HG03558 (cell line): ENCODE data around the gene SLC2A13.

Source experiments
- ATAC-seq: cut with Tn5 transposase; IDR thresholded peaks from one replicate; pipeline ENCODE4 v1.9.1; 2021; ENCODE audit warnings: moderate number of reproducible peaks; ENCODE audit not compliant: unreplicated experiment; ENCODE audit errors: extremely low read depth

The SLC2A13 gene

DNA sequence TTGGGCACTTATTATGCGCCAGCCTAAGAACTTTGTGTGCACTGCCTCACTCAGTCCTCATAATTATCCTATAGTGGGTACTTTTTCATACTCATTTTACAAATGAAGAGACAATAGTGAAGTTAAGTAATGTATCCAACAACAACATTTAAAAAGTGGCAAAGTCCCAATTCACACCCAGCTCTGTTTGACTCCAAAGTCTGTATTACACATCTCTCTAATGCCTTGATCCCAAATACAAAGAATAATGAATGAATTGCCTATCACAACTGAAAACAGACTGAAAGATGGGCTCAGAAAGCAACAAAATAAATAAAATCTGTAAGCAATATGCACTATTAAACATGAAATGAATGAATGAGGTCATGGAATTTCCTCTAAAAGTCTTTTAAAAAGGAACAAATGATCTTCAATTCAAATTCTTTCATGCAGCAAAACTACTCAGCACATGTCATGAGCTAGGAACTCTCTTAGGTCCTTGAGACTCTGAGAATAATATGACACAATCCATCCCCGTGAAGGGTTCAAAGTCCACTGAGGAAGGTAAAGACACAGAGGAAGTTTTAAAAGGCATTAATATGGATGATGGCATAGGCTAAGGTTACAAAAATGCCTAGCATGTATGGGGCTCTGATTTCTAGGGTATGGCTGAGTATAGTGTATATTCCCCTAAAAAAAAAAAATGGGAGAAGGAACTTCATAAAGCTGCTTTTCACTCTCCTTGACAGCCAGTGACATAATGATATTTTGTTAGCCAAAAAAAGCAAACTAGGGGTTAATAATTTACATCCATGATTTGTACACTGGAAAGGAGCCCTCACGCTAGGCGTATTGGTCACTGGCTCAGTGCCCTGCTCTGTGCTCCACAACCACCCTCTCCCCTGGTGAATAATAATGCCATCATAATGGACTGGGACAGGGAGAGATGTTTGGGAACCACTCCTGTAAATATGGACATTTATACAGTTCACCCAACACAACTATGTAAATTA, 103.4 kb downstream of the SLC2A13 start:
- no peak for ATAC-seq

DNA sequence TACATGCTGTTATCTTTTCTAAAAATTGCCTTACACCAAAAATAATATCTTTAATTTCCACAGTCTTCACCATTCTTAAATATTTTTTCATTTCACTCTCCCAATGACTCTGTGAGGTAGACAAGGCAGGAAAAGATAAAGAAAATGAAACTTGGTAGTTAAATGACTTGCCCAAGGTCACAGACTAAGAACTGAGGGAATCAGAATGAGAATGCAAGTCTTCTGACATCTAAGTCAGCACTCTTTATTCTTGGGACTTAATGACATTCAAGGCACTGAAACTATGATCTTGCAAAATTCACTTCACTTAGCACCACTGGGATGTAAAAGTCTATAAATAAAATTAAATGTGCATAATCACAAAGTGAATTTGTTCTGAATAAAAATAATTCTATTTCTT, 104.5 kb downstream of the SLC2A13 start:
- ATAC-seq: no peak

- ATAC-seq: no peak
These were observed 105.0 kb downstream of the SLC2A13 start for GRCh38 chr12:40000884-40001283.

GRCh38 chr12:39993268-39993667, 112.6 kb downstream of the SLC2A13 start:
- no peak for ATAC-seq

DNA sequence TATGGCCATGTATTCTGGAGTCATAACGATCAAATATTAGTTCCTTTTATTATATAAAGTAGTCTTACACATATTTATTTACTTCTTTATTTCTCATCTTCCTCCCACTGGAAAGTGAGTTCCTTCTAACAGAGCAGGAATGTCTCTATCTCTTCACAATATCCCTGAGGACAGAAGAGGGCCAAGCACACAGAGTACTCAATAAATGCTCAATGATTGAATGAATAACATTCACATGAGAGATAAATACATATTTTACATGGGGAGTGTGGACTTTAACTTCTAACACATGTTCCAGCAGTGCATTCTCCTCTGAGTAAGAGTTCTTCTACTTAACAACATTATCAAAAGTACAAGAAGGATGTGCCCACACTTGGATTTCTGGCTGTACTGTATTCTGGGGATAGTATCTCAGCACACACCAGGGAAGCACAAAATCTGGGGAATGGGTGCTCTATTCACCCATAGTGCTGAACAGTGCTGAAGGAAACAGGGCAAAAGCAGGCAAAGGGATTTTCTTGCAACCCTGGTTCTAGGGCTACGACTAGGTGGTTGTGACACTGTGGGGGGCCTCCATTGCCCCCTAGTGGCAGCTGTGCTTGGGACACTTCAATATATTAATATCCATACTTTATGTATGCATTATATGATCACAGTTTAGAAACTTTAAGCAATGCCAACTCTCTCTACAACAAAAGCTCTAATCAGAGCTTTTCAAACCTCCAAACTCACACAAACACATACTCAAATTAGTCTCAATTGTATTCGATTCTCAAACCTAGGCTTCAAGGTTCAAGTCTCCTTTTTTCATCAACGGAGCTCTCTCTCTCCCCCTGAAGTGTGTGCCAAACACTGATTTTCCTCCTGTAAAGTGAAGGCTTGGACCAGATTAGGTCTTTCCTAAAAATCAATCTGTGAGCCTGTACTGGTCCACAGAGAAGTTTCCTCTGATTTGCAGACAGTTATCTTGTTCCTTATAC, 115.5 kb downstream of the SLC2A13 start:
- peak; percentile 94 for ATAC-seq

GRCh38 chr12:39989501-39989900, 116.4 kb downstream of the SLC2A13 start:
- ATAC-seq: no peak

DNA sequence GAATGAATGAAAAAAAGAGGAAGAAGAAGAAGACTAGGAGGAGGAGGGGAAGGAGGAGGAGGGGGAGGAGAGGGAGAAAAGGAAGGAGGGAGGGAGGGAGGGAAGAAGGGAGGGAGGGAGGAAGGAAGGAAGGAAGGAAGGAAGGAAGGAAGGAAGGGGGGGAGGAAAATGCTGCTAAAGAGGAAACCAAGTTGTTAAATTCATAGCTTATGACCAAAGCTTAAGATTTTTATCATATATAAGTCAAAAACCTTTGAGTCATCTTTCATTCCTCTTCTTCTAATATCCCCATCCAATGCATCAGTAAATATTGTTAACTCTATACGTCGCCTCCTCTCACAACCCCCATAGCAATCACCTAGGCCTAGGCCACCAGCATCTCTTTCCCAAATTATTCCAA, 117.3 kb downstream of the SLC2A13 start:
- ATAC-seq: no peak

- ATAC-seq: no peak
These were observed 119.2 kb downstream of the SLC2A13 start for GRCh38 chr12:39986674-39987073.

GRCh38 chr12:39984670-39985069, 121.2 kb downstream of the SLC2A13 start:
- no peak for ATAC-seq

- ATAC-seq: no peak
These were observed 130.4 kb downstream of the SLC2A13 start for GRCh38 chr12:39975374-39975918.

DNA sequence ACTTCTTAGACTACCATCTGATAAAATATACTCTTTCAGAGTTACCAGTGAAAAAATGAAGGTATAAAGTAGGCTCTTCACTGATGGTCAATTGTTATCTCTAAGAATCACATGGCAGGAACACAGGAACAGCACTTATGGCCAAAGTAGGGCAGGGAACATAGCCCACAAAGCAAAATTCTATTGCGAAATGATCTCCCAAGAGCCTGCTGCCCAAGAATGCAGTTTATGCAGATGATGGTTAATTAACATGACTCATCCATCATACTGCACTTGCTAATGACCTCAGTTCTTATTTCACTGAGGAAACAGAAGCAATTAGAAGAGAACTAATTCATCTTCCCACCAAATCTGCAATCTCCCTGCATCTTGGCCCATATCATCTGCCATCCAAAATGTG, 133.8 kb downstream of the SLC2A13 start:
- no peak for ATAC-seq

DNA sequence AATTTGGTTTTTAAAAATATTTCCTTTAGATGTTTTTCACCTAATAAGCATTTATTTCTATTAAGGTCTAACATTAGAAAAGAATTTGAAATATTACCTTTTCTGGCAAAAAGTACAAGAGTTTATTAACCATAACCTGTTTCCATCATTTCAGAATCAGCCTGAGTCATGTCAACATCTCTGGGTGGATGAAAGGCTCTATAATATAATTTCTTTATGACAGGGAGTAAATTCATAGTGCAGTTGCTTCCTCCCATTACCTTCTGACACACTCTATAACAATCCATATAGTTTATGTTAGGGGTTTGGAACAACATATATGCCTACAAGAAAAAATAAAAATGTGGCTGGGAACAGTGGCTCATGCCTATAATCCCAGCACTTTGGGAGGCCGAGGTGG, 134.5 kb downstream of the SLC2A13 start:
- no peak for ATAC-seq

DNA sequence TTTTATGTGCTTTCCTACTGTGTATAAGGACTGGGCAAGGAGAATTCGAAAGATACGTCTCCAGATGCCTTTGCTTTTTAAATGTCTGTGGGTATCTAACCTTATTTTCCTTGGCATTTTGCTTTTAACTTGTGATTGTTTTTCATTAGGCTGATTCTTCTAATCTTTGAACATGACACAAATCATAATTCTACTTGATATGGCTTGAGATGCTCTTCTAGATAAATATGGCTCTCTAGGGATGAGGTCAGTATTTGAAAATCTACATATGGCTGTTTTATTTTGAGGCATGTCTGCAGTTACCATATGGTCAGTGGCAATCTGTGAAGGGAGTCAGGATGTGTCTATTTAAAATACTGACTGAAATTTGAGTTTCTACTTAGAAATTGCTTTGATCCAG, 139.2 kb downstream of the SLC2A13 start:
- no peak for ATAC-seq

DNA sequence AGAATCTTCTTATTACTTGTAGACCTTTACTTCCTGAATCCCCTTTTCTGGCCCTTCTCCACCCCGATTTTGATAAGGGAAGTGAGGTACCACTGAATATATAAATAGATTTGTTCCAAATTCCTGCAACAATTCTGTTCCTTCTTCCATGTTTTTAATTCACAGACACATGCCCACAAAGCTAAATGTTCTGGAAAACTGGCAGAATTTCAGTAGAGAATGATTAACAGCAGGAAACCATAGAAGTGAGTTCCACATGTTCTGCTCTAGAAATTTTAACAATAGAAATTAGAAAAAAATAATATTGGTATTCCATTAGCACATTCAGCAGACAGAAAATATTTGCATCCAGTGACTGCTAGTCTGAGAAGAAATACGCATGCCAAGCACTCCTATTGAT, 139.6 kb downstream of the SLC2A13 start:
- ATAC-seq: no peak

DNA sequence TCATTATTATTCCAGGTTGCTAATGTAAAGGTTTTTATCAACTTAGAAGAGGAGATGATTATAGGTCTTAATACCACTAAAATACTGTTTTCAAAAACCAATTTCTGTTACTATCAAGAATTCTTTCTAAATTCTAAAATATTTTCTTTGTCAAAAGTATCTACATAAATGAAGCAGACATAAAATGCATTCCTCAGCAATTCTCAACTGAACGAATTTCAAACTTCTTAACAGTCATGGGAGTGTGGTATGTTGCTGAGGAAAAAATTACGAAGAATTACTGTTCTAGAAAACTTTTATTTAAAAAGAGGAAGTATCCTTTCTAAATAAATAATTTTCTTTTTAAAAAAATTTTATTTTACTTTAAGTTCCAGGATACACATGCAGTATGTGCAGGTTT, 146.4 kb downstream of the SLC2A13 start:
- no peak for ATAC-seq

- no peak for ATAC-seq
These were observed 146.8 kb downstream of the SLC2A13 start for GRCh38 chr12:39959031-39959430.

GRCh38 chr12:39958377-39958776, 147.5 kb downstream of the SLC2A13 start:
- ATAC-seq: no peak

DNA sequence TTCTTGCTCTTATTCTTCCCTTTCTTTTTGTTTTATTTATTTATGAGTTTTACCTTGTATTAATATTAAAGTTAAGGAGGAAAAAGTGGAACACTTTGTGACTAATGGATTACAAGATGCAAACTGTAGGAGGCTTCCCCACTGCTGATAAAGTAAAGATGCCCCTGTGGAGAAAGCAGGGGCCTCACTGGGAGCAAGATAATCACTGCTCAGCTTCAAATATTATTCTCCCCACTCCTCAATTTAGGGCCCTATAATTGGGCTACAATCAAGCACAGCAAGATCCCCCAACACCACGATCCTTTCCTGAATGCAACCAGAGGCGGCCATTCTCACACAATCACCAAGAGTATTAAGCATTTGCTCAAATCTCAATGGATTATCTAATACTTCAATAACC, 149.2 kb downstream of the SLC2A13 start:
- ATAC-seq: no peak

- ATAC-seq: no peak
These were observed 159.3 kb downstream of the SLC2A13 start for GRCh38 chr12:39946361-39947280.

DNA sequence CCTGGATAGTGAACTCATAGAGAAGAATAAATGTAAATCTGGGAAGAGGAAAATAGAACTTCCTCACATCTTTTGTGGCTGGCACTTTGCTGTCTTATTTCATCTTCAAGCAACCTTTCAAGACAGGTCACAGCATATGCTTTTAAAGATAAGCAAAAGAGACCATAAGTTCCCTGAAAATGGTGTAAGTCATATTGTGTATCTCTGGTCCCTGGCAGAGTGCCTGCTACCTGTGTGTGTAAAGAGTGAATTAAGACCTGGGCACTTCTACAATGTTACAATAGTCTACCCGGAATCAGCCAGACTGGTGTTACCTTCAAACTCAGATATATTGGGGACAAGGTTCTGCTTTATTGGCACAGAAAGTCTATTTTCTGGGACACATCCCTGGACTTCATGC, 168.8 kb downstream of the SLC2A13 start:
- ATAC-seq: no peak
